ENCODE results near the gene RPP30. TPM values are rescaled to one million over a fixed set of nuclear protein-coding genes. Genes with fewer than 3 reads are reported as not detected.
A peak's percentile ranks its signal among the peaks of the same experiment; 100 is the strongest.

The RPP30 gene
- total RNA-seq, 3 donors from 2014 or later = 31.8 to 48.7 (median 40.3) TPM

- no peaks in the 10 kb centered on the region for H3K36me3 ChIP-seq
- H3K9me3 ChIP-seq = no peaks in the 10 kb centered on the region
- DNase-seq (ENCODE audit: low spot score in 2 of 2) = peak in 1 of 2 donors; percentile 74
- H3K4me3 ChIP-seq = no peak overlapping the region
- no peaks in the 10 kb centered on the region for H3K4me1 ChIP-seq
- no peaks in the 10 kb centered on the region for H3K27me3 ChIP-seq
- peak; percentile 48 to 81 (median 75) for TF ChIP-seq CTCF (IDR thresholded peaks at IDR 0.05)
- no peak for TF ChIP-seq POLR2AphosphoS5 (IDR thresholded peaks at IDR 0.05)
- peak overlapping the region; percentile 14 to 64 for H3K27ac ChIP-seq
- intact Hi-C loops (cut with DNase I; ENCODE audit: low total_unique reads) = no loop called here
Measured at GRCh38 chr10:90911133-90912051, 39.6 kb downstream of the RPP30 start.

DNA sequence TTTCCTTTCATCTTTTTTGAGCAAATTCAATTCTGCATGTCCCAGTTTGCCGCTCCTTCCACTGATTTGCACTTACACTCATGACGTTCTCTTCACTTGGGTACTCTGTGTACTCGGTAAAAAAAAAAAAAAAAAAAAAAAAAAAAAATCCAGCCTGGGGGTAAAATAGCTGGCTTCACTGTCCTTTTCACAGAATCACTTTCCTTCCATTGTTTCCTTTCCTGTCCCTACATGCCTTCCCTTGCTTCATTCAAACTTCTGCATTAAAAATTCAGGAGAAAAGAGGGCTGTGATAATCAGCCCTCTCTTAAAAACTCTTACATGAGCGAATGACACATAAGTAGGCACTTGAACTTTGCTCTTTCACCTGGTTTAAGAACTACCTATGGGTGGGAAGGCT is 40.4 kb downstream of the RPP30 start:
- H3K27ac ChIP-seq = peak overlapping the region; percentile 60 to 66
- no peak for TF ChIP-seq CTCF (IDR thresholded peaks at IDR 0.05)
- no peak for TF ChIP-seq POLR2AphosphoS5 (IDR thresholded peaks at IDR 0.05)
- no peak for TF ChIP-seq POLR2A (IDR thresholded peaks at IDR 0.05)
- no peaks in the 10 kb centered on the region for H3K36me3 ChIP-seq
- H3K4me1 ChIP-seq = no peaks in the 10 kb centered on the region
- no peaks in the 10 kb centered on the region for H3K27me3 ChIP-seq
- no peak overlapping the region for H3K4me3 ChIP-seq
- no peak for DNase-seq (ENCODE audit: low spot score in 2 of 2)
- no peaks in the 10 kb centered on the region for H3K9me3 ChIP-seq
- intact Hi-C loops (cut with DNase I; ENCODE audit: low total_unique reads) = no loop called here

GRCh38 chr10:90912854-90913479 is 41.2 kb downstream of the RPP30 start:
- no peak overlapping the region for H3K4me3 ChIP-seq
- no peaks in the 10 kb centered on the region for H3K9me3 ChIP-seq
- intact Hi-C loops (cut with DNase I; ENCODE audit: low total_unique reads) = no loop called here
- no peak for DNase-seq (ENCODE audit: low spot score in 2 of 2)
- H3K27ac ChIP-seq = peak overlapping the region; percentile 60 to 66
- TF ChIP-seq POLR2A (IDR thresholded peaks at IDR 0.05) (no peak), POLR2AphosphoS5 (IDR thresholded peaks at IDR 0.05) (no peak), CTCF (IDR thresholded peaks at IDR 0.05) (no peak)
- H3K4me1 ChIP-seq = no peaks in the 10 kb centered on the region
- no peaks in the 10 kb centered on the region for H3K36me3 ChIP-seq
- no peaks in the 10 kb centered on the region for H3K27me3 ChIP-seq

GRCh38 chr10:90913774-90914420 is 42.1 kb downstream of the RPP30 start:
- DNase-seq (ENCODE audit: low spot score in 2 of 2) = no peak
- intact Hi-C loops (cut with DNase I; ENCODE audit: low total_unique reads) = no loop called here
- Histone ChIP-seq H3K4me1 (no peaks in the 10 kb centered on the region), H3K27me3 (no peaks in the 10 kb centered on the region), H3K4me3 (no peak overlapping the region), H3K36me3 (no peaks in the 10 kb centered on the region), H3K9me3 (no peaks in the 10 kb centered on the region), H3K27ac (peak overlapping the region in 1 of 2 donors; percentile 66)
- TF ChIP-seq POLR2AphosphoS5 (IDR thresholded peaks at IDR 0.05) (no peak), POLR2A (IDR thresholded peaks at IDR 0.05) (no peak)

- TF ChIP-seq POLR2AphosphoS5 (IDR thresholded peaks at IDR 0.05) = no peak
- no peak for TF ChIP-seq POLR2A (IDR thresholded peaks at IDR 0.05)
- TF ChIP-seq CTCF (IDR thresholded peaks at IDR 0.05) = no peak
- intact Hi-C loops (cut with DNase I; ENCODE audit: low total_unique reads) = no loop called here
- DNase-seq (ENCODE audit: low spot score in 2 of 2) = no peak
- no peaks in the 10 kb centered on the region for H3K9me3 ChIP-seq
- no peak overlapping the region for H3K4me3 ChIP-seq
- H3K4me1 ChIP-seq = no peaks in the 10 kb centered on the region
- H3K36me3 ChIP-seq = no peaks in the 10 kb centered on the region
- H3K27ac ChIP-seq = no peak overlapping the region
- H3K27me3 ChIP-seq = no peaks in the 10 kb centered on the region
Measured at GRCh38 chr10:90914992-90915765, 43.4 kb downstream of the RPP30 start.
